Measurements from ENCODE around the gene PI4K2A.

DNA sequence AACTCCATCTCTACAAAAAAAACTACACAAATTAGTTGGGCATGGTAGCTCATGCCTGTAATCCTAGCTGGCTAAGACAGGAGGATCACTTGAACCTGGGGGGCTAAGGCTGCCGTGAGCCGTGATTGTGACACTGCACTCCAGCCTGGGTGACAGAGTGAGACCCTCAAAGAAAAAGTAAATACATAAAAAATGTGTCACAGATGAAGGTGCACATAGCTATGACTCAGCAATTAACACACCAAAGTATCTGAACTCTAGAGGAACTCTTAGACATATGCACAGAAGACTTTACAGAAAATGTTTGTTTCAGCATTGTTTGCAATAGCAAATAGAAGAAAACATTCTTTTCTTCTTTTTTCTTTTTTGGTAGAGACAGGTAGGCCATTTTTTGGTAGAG is 42.7 kb upstream of the PI4K2A start:
- TF ChIP-seq POLR2A (IDR thresholded peaks at IDR 0.05; ENCODE audit: low read depth, low read length) = no peak
- TF ChIP-seq TAF1 (IDR thresholded peaks at IDR 0.05; ENCODE audit: borderline replicate concordance, low read depth, low read length) = no peak
